C4-2B (cell line): ENCODE results near the gene ADARB2.

Experiments used
- H3K27ac ChIP-seq: fragments of 450-650 bp; 2 replicates; pipeline ENCODE4 v1.5.1; 2017
- ZFX ChIP-seq: fragments of 450-650 bp; IDR thresholded peaks from 2 replicates; pipeline ENCODE4 v1.6.1; 2017
- TF ChIP-seq, protein P1 (sequence below): fragments of 450-650 bp; conservative IDR thresholded peaks from 2 replicates; pipeline ENCODE4 v1.5.1; 2017; ENCODE audit warnings: mild to moderate bottlenecking

Gene ADARB2

GRCh38 chr10:1706711-1707110 lies 30.6 kb downstream of the ADARB2 start:
- no peak overlapping the region for H3K27ac ChIP-seq
- TF ChIP-seq, protein P1, sequence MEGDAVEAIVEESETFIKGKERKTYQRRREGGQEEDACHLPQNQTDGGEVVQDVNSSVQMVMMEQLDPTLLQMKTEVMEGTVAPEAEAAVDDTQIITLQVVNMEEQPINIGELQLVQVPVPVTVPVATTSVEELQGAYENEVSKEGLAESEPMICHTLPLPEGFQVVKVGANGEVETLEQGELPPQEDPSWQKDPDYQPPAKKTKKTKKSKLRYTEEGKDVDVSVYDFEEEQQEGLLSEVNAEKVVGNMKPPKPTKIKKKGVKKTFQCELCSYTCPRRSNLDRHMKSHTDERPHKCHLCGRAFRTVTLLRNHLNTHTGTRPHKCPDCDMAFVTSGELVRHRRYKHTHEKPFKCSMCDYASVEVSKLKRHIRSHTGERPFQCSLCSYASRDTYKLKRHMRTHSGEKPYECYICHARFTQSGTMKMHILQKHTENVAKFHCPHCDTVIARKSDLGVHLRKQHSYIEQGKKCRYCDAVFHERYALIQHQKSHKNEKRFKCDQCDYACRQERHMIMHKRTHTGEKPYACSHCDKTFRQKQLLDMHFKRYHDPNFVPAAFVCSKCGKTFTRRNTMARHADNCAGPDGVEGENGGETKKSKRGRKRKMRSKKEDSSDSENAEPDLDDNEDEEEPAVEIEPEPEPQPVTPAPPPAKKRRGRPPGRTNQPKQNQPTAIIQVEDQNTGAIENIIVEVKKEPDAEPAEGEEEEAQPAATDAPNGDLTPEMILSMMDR: no peak
- TF ChIP-seq ZFX: no peak

- TF ChIP-seq, protein P1: no peak
- no peak for TF ChIP-seq ZFX
- H3K27ac ChIP-seq: no peak overlapping the region
These were observed 31.1 kb downstream of the ADARB2 start for GRCh38 chr10:1706256-1706655.

DNA sequence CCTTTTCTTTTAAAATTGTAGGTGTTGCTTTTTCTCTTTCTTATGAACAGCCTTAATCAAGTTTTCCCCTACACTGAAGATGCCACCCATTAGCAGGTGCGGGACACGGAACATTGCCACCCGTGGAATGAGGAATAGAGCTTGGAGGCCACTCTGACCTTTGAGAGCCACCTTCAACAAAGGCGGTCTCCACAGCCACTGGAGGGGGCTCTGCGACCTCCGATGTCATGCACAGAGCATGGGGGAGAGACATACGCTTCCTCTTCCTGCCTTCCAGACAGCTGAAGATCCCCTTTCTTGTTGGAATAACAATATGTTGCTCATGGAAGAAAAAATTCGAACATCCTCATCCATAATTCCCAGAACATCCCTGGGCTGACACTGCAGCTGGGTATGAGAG lies 39.1 kb downstream of the ADARB2 start:
- H3K27ac ChIP-seq: no peak overlapping the region
- no peak for TF ChIP-seq ZFX
- TF ChIP-seq, protein P1: no peak

GRCh38 chr10:1696106-1696505 lies 41.2 kb downstream of the ADARB2 start:
- no peak overlapping the region for H3K27ac ChIP-seq
- TF ChIP-seq, protein P1: no peak
- TF ChIP-seq ZFX: no peak

GRCh38 chr10:1690086-1690485 lies 47.2 kb downstream of the ADARB2 start:
- TF ChIP-seq, protein P1: no peak
- TF ChIP-seq ZFX: no peak
- H3K27ac ChIP-seq: no peak overlapping the region

- no peak for TF ChIP-seq ZFX
- TF ChIP-seq, protein P1: no peak
- no peak overlapping the region for H3K27ac ChIP-seq
These were observed 48.8 kb downstream of the ADARB2 start for GRCh38 chr10:1688531-1688930.

- TF ChIP-seq ZFX: no peak
- TF ChIP-seq, protein P1: no peak
- H3K27ac ChIP-seq: no peak overlapping the region
These were observed 49.6 kb downstream of the ADARB2 start for GRCh38 chr10:1687623-1688150.
